Gastroesophageal sphincter (tissue), 3 donors: ENCODE measurements around the gene ABI1.

ENCODE experiments used
- EP300 ChIP-seq: sonication (generic); formaldehyde crosslinking; IDR thresholded peaks from one replicate; pipeline ENCODE4 v1.6.1; 2017; ENCODE audit warnings: antibody characterized with exemption, mild to moderate bottlenecking
- POLR2A ChIP-seq, 2 donors: fragments of 450-650 bp; IDR thresholded peaks; one replicate each; pipeline ENCODE4 v1.6.1; 2017; ENCODE audit warnings: antibody characterized with exemption in 2 of 2, mild to moderate bottlenecking in 2 of 2, moderate library complexity in 1 of 2
- TF ChIP-seq, protein P1 (sequence below), 4 experiments: fragments of 200-600 bp in 2 of 4; fragments of 450-650 bp in 2 of 4; sonication (generic) in 1 of 4; IDR thresholded peaks; one replicate each; pipeline ENCODE4 v1.5.1; 2017 to 2019; ENCODE audit warnings: antibody characterized with exemption in 4 of 4, mild to moderate bottlenecking in 2 of 4, moderate library complexity in 2 of 4

DNA sequence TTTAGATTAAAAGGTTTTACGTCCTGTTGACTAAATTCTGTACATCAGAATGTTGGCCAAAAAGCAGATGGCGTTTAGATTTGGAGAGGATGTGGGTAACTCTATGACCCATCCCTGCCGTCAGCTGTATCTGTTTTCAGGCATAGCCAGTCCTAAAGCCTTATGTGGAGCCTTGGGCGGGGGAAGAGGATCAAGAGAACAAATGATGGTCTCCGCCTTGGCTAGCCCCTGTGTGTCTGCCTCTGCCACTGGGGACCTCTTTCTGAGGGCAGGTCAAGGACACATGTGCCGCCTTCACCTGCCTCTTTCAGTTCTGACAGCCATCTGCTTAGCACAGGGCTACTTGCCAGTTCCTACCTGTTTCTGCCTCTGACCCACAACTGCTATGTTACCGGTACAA lies 139.2 kb downstream of the ABI1 start:
- TF ChIP-seq POLR2A (IDR thresholded peaks at IDR 0.05) (no peak), EP300 (no peak)
- TF ChIP-seq, protein P1, sequence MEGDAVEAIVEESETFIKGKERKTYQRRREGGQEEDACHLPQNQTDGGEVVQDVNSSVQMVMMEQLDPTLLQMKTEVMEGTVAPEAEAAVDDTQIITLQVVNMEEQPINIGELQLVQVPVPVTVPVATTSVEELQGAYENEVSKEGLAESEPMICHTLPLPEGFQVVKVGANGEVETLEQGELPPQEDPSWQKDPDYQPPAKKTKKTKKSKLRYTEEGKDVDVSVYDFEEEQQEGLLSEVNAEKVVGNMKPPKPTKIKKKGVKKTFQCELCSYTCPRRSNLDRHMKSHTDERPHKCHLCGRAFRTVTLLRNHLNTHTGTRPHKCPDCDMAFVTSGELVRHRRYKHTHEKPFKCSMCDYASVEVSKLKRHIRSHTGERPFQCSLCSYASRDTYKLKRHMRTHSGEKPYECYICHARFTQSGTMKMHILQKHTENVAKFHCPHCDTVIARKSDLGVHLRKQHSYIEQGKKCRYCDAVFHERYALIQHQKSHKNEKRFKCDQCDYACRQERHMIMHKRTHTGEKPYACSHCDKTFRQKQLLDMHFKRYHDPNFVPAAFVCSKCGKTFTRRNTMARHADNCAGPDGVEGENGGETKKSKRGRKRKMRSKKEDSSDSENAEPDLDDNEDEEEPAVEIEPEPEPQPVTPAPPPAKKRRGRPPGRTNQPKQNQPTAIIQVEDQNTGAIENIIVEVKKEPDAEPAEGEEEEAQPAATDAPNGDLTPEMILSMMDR (IDR thresholded peaks at IDR 0.05): no peak
